Measurements from ENCODE around the gene MCMBP. TPM values are rescaled to one million over a fixed set of nuclear protein-coding genes. Genes with fewer than 3 reads are reported as not detected.

Gene MCMBP
- total RNA-seq, 1 experiment from 2014 or later, result 108 TPM

GRCh38 chr10:119834188-119834587, 38.5 kb downstream of the MCMBP start:
- DNase-seq (ENCODE audit: low spot score), result no peak
- intact Hi-C loops (cut with micrococcal nuclease; ENCODE audit: unreplicated experiment), result no loop called here
- H3K27ac ChIP-seq (ENCODE audit: low read depth, low read length, poor library complexity, severe bottlenecking), result no peak overlapping the region
- H3K9me3 ChIP-seq (ENCODE audit: low read depth, low read length, poor library complexity, severe bottlenecking), result no peaks in the 10 kb centered on the region
- H3K4me3 ChIP-seq (ENCODE audit: low read depth, low read length, poor library complexity, severe bottlenecking), result no peak overlapping the region
- TF ChIP-seq EZH2 (IDR thresholded peaks at IDR 0.05; ENCODE audit: borderline replicate concordance, low read depth, low read length, poor library complexity, severe bottlenecking), result no peak
- TF ChIP-seq, protein P1, sequence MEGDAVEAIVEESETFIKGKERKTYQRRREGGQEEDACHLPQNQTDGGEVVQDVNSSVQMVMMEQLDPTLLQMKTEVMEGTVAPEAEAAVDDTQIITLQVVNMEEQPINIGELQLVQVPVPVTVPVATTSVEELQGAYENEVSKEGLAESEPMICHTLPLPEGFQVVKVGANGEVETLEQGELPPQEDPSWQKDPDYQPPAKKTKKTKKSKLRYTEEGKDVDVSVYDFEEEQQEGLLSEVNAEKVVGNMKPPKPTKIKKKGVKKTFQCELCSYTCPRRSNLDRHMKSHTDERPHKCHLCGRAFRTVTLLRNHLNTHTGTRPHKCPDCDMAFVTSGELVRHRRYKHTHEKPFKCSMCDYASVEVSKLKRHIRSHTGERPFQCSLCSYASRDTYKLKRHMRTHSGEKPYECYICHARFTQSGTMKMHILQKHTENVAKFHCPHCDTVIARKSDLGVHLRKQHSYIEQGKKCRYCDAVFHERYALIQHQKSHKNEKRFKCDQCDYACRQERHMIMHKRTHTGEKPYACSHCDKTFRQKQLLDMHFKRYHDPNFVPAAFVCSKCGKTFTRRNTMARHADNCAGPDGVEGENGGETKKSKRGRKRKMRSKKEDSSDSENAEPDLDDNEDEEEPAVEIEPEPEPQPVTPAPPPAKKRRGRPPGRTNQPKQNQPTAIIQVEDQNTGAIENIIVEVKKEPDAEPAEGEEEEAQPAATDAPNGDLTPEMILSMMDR (conservative IDR thresholded peaks at IDR 0.05; ENCODE audit: low read depth, low read length), result no peak
- H3K4me1 ChIP-seq (ENCODE audit: insufficient read depth, low read length, poor library complexity, severe bottlenecking), result no peaks in the 10 kb centered on the region
- BruUV-seq (replicated peaks), result no TSS peak
- peaks cover 100% of the 10 kb centered on the region for H3K36me3 ChIP-seq (ENCODE audit: insufficient read depth, low read length, poor library complexity, severe bottlenecking)
- no peaks in the 10 kb centered on the region for H3K27me3 ChIP-seq (replicated peaks; ENCODE audit: insufficient read depth, low read depth, low read length, poor library complexity)
- CTCF ChIA-PET, result no interaction called here
- POLR2A ChIA-PET (ENCODE audit: low non-redundant PET), result no interaction called here

DNA sequence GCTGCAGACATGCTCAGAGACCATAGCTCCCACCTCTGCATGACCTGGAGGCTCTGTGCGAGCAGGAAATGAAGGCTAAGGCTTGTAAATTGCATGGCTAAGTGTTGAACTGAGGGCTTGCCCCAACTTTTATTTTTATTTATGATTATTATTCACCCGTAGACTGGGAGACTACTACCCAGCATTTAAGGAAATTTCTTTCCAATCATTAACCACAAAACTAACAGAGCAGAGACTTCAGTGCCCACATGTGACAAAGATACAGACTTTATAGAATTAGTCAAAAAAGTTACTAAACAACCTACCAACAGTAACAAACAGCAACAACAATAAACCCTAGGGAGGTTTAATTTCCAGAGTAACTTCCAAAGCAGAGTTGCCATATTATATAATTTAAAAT, 39.7 kb downstream of the MCMBP start:
- H3K27me3 ChIP-seq (replicated peaks; ENCODE audit: insufficient read depth, low read depth, low read length, poor library complexity), result no peaks in the 10 kb centered on the region
- no peaks in the 10 kb centered on the region for H3K4me1 ChIP-seq (ENCODE audit: insufficient read depth, low read length, poor library complexity, severe bottlenecking)
- no peaks in the 10 kb centered on the region for H3K9me3 ChIP-seq (ENCODE audit: low read depth, low read length, poor library complexity, severe bottlenecking)
- no peak overlapping the region for H3K4me3 ChIP-seq (ENCODE audit: low read depth, low read length, poor library complexity, severe bottlenecking)
- no TSS peak for BruUV-seq (replicated peaks)
- ChIA-PET CTCF (no interaction called here), POLR2A (ENCODE audit: low non-redundant PET) (no interaction called here)
- H3K36me3 ChIP-seq (ENCODE audit: insufficient read depth, low read length, poor library complexity, severe bottlenecking), result peaks cover 100% of the 10 kb centered on the region
- DNase-seq (ENCODE audit: low spot score), result no peak
- TF ChIP-seq, protein P1 (conservative IDR thresholded peaks at IDR 0.05; ENCODE audit: low read depth, low read length), result no peak
- no peak for TF ChIP-seq EZH2 (IDR thresholded peaks at IDR 0.05; ENCODE audit: borderline replicate concordance, low read depth, low read length, poor library complexity, severe bottlenecking)
- intact Hi-C loops (cut with micrococcal nuclease; ENCODE audit: unreplicated experiment), result no loop called here
- H3K27ac ChIP-seq (ENCODE audit: low read depth, low read length, poor library complexity, severe bottlenecking), result no peak overlapping the region

DNA sequence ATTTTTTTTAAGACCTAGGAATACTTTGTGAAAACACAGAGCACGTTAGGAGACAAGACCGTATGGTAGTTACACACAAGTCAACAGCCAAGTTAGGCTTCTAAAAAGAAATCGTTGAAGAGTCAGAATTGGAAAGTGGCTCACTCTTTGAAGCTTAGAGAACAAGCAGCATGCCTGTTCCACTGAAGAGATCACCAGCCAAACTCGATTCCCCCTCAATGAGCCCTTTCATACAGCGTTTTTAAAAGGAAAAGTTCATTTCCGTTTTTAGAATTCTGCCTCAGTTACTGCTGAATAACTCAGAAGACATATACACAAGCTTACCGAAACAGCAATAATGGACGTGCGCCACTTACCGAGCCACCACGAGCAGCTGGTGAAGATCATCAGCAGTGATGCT, 41.0 kb downstream of the MCMBP start:
- intact Hi-C loops (cut with micrococcal nuclease; ENCODE audit: unreplicated experiment), result no loop called here
- Histone ChIP-seq H3K36me3 (ENCODE audit: insufficient read depth, low read length, poor library complexity, severe bottlenecking) (peaks cover 100% of the 10 kb centered on the region), H3K27ac (ENCODE audit: low read depth, low read length, poor library complexity, severe bottlenecking) (no peak overlapping the region), H3K9me3 (ENCODE audit: low read depth, low read length, poor library complexity, severe bottlenecking) (no peaks in the 10 kb centered on the region), H3K4me1 (ENCODE audit: insufficient read depth, low read length, poor library complexity, severe bottlenecking) (no peaks in the 10 kb centered on the region), H3K27me3 (replicated peaks; ENCODE audit: insufficient read depth, low read depth, low read length, poor library complexity) (no peaks in the 10 kb centered on the region), H3K4me3 (ENCODE audit: low read depth, low read length, poor library complexity, severe bottlenecking) (no peak overlapping the region)
- ChIA-PET POLR2A (ENCODE audit: low non-redundant PET) (no interaction called here), CTCF (no interaction called here)
- DNase-seq (ENCODE audit: low spot score), result no peak
- TF ChIP-seq EZH2 (IDR thresholded peaks at IDR 0.05; ENCODE audit: borderline replicate concordance, low read depth, low read length, poor library complexity, severe bottlenecking), result no peak
- TF ChIP-seq, protein P1 (conservative IDR thresholded peaks at IDR 0.05; ENCODE audit: low read depth, low read length), result no peak
- BruUV-seq (replicated peaks), result no TSS peak

All from A673 (cell line).